HepG2 (cell line): ENCODE results near the gene APOBEC3H. TPM values are rescaled to one million over a fixed set of nuclear protein-coding genes. Genes with fewer than 3 reads are reported as not detected.
A peak's percentile ranks its signal among the peaks of the same experiment; 100 is the strongest.

Source experiments
- HOXA9 ChIP-seq: sonication (generic); formaldehyde crosslinking; IDR thresholded peaks from 2 replicates; pipeline ENCODE4 v1.8.1; 2022; ENCODE audit warnings: missing genetic modification reagents, mild to moderate bottlenecking, moderate library complexity, borderline replicate concordance
- KMT2B ChIP-seq: IDR thresholded peaks from 2 replicates; pipeline ENCODE4 v1.6.1; 2016; ENCODE audit warnings: missing genetic modification reagents, missing compliant biosample characterization
- NKX3-1 ChIP-seq: sonication (generic); formaldehyde crosslinking; IDR thresholded peaks from 2 replicates; pipeline ENCODE4 v1.5.0; 2020; ENCODE audit warnings: missing genetic modification reagents
- PTBP1 ChIP-seq: fragments of 200-400 bp; formaldehyde crosslinking; IDR thresholded peaks from 2 replicates; pipeline ENCODE4 v1.6.1; 2018; ENCODE audit warnings: low read length, low read depth; ENCODE audit not compliant: poor library complexity, severe bottlenecking
- RXRB ChIP-seq: IDR thresholded peaks from 2 replicates; pipeline ENCODE4 v1.6.1; 2016; ENCODE audit warnings: borderline replicate concordance, missing genetic modification reagents, missing compliant biosample characterization
- SAP130 ChIP-seq: IDR thresholded peaks from 2 replicates; pipeline ENCODE4 v1.6.1; 2016; ENCODE audit warnings: low read depth
- SOX6 ChIP-seq, 2 experiments: fragments of 450-650 bp in 1 of 2; sonication (generic) in 1 of 2; formaldehyde crosslinking in 1 of 2; IDR thresholded peaks; 2 replicates each; pipeline versions ENCODE4 v1.4.0 to v1.6.1; 2017 to 2020; ENCODE audit warnings: antibody characterized with exemption in 1 of 2, mild to moderate bottlenecking in 1 of 2, missing genetic modification reagents in 1 of 2
- SRSF4 ChIP-seq: fragments of 200-400 bp; formaldehyde crosslinking; IDR thresholded peaks from one replicate; pipeline ENCODE4 v1.6.1; 2018; ENCODE audit warnings: mild to moderate bottlenecking, low read depth, low read length, moderate library complexity; ENCODE audit not compliant: poor library complexity, severe bottlenecking
- SRY ChIP-seq: sonication (generic); formaldehyde crosslinking; IDR thresholded peaks from 2 replicates; pipeline ENCODE4 v1.8.0; 2022; ENCODE audit warnings: mild to moderate bottlenecking, missing genetic modification reagents
- ZBTB3 ChIP-seq: sonication (generic); formaldehyde crosslinking; IDR thresholded peaks from 2 replicates; pipeline ENCODE4 v1.4.0; 2020; ENCODE audit warnings: low read depth, mild to moderate bottlenecking, moderate library complexity, missing genetic modification reagents, borderline replicate concordance
- ZFAT ChIP-seq: sonication (generic); formaldehyde crosslinking; conservative IDR thresholded peaks from 2 replicates; pipeline ENCODE4 v1.8.1; 2023; ENCODE audit warnings: missing genetic modification reagents, inconsistent platforms
- ZNF432 ChIP-seq: sonication (generic); formaldehyde crosslinking; IDR thresholded peaks from 2 replicates; pipeline ENCODE4 v1.5.0; 2020; ENCODE audit warnings: missing genetic modification reagents, mild to moderate bottlenecking, borderline replicate concordance
- ZNF724P ChIP-seq: sonication (generic); formaldehyde crosslinking; IDR thresholded peaks from 2 replicates; pipeline ENCODE4 v1.8.0; 2022; ENCODE audit warnings: missing genetic modification reagents, borderline replicate concordance
- polyA plus RNA-seq, 8 experiments: library from polyadenylated mRNA; depleted of rRNA in 3 of 8; stranded (reverse) in 7 of 8; unstranded in 1 of 8; fragments of >200 nt; fragmentation: Illumina TruSeq in 4 of 8; extraction: Trizol in 4 of 8; gene quantifications; 2 replicates each; pipeline versions ENCODE4 v1.2.1 to v1.2.3, GENCODE V29; 2011 to 2016; ENCODE audit warnings: low read depth in 4 of 8, missing spikeins in 1 of 8, mixed read lengths in 1 of 8; ENCODE audit not compliant: insufficient read depth in 1 of 8
- total RNA-seq, 5 experiments: library from RNA; depleted of rRNA; stranded (reverse); fragments of >200 nt; fragmentation: Illumina TruSeq; extraction: Trizol; gene quantifications; 2 replicates each; pipeline ENCODE4 v1.2.3, GENCODE V29; 2016; ENCODE audit warnings: low read depth in 1 of 5
- TF ChIP-seq, protein P1 (sequence below): sonication (generic); formaldehyde crosslinking; IDR thresholded peaks from 2 replicates; pipeline ENCODE4 v1.4.0; 2020; ENCODE audit warnings: mild to moderate bottlenecking, low read depth, missing genetic modification reagents
- TF ChIP-seq, protein P2 (sequence below): sonication (generic); formaldehyde crosslinking; IDR thresholded peaks from 2 replicates; pipeline ENCODE4 v1.5.1; 2020; ENCODE audit warnings: missing genetic modification reagents, mild to moderate bottlenecking, borderline replicate concordance
- TF ChIP-seq, protein P3 (sequence below): sonication (generic); formaldehyde crosslinking; IDR thresholded peaks from 2 replicates; pipeline ENCODE4 v1.5.1; 2020; ENCODE audit warnings: missing genetic modification reagents, mild to moderate bottlenecking, borderline replicate concordance
- TF ChIP-seq, protein P4 (sequence below): sonication (generic); formaldehyde crosslinking; IDR thresholded peaks from 2 replicates; pipeline ENCODE4 v1.4.0; 2020; ENCODE audit warnings: missing genetic modification reagents, low read depth, mild to moderate bottlenecking, borderline replicate concordance
- TF ChIP-seq, protein P5 (sequence below): fragments of 450-650 bp; IDR thresholded peaks from 2 replicates; pipeline ENCODE4 v1.6.1; 2017; ENCODE audit warnings: mild to moderate bottlenecking

Gene APOBEC3H
- total and polyA plus RNA-seq, 2 of the 13 experiments (the other 11 are each of a cell fraction or from before 2014, with no cell fraction given), result 0.18 to 0.31 TPM

DNA sequence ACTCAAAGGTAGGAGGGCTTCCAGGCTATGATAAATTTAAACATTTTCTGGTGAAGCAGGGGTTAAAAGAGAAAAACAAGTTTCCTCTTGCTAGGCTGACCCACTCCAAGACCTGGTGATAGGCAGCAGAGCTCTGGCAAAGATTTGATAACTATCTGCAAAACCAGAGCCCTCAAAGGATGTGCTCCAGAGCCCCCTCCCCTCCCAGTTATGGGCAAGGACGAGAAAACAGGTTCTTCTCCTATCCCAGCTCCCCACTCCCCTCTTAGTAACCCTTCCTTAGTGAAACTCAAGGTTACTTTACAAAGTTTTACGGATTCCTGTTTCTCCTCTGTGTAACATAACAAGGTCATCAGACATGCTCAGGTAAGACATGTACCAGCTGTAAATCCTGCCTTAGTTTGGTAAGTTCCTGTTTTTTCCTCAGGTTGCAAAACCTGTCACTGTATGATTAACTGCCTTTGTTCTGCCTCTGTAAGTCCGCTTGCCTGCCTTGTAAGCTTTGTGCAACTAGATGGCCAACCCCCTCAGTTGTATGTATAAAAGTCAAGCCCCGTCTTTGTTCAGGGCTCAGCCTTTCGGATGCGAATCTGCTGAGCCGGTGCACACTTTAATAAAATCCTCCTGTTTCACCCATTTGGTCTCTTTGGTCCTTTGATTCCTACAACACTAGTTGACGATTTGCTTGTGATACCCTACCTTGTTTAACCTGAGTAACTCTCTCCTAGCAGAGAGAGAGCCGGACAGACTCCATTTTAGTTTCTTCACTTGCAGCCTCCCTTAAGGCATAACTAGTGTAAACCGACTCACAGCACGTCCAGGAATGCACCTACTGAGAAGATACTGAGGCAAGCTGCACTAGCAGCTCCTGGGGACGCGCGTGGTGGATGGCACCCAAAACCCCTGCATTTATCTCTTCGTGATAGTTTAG, 13.9 kb downstream of the APOBEC3H start (continued):
- TF ChIP-seq, protein P1, sequence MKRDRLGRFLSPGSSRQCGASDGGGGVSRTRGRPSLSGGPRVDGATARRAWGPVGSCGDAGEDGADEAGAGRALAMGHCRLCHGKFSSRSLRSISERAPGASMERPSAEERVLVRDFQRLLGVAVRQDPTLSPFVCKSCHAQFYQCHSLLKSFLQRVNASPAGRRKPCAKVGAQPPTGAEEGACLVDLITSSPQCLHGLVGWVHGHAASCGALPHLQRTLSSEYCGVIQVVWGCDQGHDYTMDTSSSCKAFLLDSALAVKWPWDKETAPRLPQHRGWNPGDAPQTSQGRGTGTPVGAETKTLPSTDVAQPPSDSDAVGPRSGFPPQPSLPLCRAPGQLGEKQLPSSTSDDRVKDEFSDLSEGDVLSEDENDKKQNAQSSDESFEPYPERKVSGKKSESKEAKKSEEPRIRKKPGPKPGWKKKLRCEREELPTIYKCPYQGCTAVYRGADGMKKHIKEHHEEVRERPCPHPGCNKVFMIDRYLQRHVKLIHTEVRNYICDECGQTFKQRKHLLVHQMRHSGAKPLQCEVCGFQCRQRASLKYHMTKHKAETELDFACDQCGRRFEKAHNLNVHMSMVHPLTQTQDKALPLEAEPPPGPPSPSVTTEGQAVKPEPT (CRISPR knock-in tag), result no peak
- TF ChIP-seq, protein P2, sequence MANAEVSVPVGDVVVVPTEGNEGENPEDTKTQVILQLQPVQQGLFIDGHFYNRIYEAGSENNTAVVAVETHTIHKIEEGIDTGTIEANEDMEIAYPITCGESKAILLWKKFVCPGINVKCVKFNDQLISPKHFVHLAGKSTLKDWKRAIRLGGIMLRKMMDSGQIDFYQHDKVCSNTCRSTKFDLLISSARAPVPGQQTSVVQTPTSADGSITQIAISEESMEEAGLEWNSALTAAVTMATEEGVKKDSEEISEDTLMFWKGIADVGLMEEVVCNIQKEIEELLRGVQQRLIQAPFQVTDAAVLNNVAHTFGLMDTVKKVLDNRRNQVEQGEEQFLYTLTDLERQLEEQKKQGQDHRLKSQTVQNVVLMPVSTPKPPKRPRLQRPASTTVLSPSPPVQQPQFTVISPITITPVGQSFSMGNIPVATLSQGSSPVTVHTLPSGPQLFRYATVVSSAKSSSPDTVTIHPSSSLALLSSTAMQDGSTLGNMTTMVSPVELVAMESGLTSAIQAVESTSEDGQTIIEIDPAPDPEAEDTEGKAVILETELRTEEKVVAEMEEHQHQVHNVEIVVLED, result no peak
- no peak for TF ChIP-seq SOX6 (IDR thresholded peaks at IDR 0.05)
- peak; percentile 66 for TF ChIP-seq SOX6 (CRISPR knock-in tag; IDR thresholded peaks at IDR 0.05)
- no peak for TF ChIP-seq ZNF724P
- TF ChIP-seq SRY, result no peak
- TF ChIP-seq HOXA9 (CRISPR knock-in tag), result peak; percentile 91; the same call in 1 of the 2 replicates
- TF ChIP-seq, protein P3, sequence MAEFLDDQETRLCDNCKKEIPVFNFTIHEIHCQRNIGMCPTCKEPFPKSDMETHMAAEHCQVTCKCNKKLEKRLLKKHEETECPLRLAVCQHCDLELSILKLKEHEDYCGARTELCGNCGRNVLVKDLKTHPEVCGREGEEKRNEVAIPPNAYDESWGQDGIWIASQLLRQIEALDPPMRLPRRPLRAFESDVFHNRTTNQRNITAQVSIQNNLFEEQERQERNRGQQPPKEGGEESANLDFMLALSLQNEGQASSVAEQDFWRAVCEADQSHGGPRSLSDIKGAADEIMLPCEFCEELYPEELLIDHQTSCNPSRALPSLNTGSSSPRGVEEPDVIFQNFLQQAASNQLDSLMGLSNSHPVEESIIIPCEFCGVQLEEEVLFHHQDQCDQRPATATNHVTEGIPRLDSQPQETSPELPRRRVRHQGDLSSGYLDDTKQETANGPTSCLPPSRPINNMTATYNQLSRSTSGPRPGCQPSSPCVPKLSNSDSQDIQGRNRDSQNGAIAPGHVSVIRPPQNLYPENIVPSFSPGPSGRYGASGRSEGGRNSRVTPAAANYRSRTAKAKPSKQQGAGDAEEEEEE (CRISPR knock-in tag), result no peak
- no peak for TF ChIP-seq PTBP1
- TF ChIP-seq ZBTB3 (CRISPR knock-in tag), result no peak
- TF ChIP-seq, protein P4, sequence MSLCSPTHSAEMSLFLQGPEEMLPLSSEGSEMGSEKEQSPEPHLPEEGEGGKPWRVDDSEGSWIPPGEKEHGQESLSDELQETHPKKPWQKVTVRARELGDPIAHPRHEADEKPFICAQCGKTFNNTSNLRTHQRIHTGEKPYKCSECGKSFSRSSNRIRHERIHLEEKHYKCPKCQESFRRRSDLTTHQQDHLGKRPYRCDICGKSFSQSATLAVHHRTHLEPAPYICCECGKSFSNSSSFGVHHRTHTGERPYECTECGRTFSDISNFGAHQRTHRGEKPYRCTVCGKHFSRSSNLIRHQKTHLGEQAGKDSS (CRISPR knock-in tag), result no peak
- TF ChIP-seq NKX3-1, result no peak
- no peak for TF ChIP-seq KMT2B (CRISPR knock-in tag)
- peak; percentile 84; the same call in 1 of the 2 replicates for TF ChIP-seq ZFAT (CRISPR knock-in tag)
- TF ChIP-seq, protein P5, sequence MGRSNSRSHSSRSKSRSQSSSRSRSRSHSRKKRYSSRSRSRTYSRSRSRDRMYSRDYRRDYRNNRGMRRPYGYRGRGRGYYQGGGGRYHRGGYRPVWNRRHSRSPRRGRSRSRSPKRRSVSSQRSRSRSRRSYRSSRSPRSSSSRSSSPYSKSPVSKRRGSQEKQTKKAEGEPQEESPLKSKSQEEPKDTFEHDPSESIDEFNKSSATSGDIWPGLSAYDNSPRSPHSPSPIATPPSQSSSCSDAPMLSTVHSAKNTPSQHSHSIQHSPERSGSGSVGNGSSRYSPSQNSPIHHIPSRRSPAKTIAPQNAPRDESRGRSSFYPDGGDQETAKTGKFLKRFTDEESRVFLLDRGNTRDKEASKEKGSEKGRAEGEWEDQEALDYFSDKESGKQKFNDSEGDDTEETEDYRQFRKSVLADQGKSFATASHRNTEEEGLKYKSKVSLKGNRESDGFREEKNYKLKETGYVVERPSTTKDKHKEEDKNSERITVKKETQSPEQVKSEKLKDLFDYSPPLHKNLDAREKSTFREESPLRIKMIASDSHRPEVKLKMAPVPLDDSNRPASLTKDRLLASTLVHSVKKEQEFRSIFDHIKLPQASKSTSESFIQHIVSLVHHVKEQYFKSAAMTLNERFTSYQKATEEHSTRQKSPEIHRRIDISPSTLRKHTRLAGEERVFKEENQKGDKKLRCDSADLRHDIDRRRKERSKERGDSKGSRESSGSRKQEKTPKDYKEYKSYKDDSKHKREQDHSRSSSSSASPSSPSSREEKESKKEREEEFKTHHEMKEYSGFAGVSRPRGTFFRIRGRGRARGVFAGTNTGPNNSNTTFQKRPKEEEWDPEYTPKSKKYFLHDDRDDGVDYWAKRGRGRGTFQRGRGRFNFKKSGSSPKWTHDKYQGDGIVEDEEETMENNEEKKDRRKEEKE, result no peak
- 0 out of 2 replicates have a peak, but pooled peaks have one; percentile 25 for TF ChIP-seq SAP130 (CRISPR knock-in tag)
- no peak for TF ChIP-seq SRSF4
- no peak for TF ChIP-seq RXRB
- TF ChIP-seq ZNF432 (CRISPR knock-in tag), result no peak
